Activated CD4-positive, alpha-beta T cell treated with anti-CD3 and anti-CD28 coated beads, Interleukin-2, amount 50 U/mL, for 16 hours (primary cell): Measurements from ENCODE around the gene TSPY8.
"Not testable (repeated sequence)": the region's sequence is repeated elsewhere in the genome, so short reads cannot be mapped to it uniquely, and the experiment has no call there.

Source experiments
- DNase-seq: peaks from one replicate; pipeline ENCODE4 v3.0.0-alpha.2; 2020

The TSPY8 gene, protein sequence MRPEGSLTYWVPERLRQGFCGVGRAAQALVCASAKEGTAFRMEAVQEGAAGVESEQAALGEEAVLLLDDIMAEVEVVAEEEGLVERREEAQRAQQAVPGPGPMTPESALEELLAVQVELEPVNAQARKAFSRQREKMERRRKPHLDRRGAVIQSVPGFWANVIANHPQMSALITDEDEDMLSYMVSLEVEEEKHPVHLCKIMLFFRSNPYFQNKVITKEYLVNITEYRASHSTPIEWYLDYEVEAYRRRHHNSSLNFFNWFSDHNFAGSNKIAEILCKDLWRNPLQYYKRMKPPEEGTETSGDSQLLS

DNA sequence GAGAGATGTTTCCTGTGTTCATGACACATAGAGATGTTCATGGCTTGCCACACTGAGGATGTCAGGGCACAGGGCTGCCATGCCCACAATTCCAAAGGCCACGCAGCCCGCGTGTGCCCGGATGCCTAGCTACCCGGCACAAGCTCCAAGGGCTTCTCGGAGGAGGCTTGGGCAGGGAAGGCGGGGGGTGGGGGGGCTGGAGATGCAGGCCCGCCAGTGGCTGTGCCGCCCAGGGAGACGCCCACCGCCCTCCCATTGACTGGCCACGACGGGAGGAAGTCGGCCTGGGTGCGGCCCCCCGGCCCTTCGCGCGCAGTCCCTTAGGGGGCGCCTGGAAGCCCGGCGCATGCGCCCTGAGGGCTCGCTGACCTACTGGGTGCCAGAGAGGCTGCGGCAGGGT is at the start of gene TSPY8:
TSPY8 (plus strand) TSS at position 301 of the 400 bp plus-strand sequence; CDS start at position 347, 46 bp downstream.
- DNase-seq = not testable (repeated sequence)

DNA sequence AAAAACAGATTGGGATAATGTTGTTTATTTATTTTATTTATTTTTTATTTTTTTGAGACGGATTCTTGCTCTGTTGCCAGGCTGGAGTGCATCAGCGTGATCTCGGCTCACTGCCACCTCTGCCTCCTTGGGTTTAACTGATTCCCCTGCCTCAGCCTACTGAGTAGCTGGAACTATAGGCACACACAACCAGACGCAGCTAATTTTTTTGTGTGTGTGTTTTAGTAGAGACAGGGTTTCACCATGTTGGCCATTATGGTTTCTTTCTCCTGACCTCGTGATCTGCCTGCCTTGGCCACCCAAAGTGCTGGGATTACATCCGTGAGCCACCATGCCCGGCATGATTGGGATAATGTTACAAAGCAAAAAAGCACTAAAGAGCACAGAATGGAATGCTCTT is 36.6 kb upstream of the TSPY8 start:
- no peak for DNase-seq

DNA sequence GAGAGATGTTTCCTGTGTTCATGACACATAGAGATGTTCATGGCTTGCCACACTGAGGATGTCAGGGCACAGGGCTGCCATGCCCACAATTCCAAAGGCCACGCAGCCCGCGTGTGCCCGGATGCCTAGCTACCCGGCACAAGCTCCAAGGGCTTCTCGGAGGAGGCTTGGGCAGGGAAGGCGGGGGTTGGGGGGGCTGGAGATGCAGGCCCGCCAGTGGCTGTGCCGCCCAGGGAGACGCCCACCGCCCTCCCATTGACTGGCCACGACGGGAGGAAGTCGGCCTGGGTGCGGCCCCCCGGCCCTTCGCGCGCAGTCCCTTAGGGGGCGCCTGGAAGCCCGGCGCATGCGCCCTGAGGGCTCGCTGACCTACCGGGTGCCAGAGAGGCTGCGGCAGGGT is 20.4 kb upstream of the TSPY8 start, which contains the start of gene TSPY4:
TSPY4 (plus strand) TSS at position 301 of the 400 bp plus-strand sequence; CDS start at position 347, 46 bp downstream.
- not testable (repeated sequence) for DNase-seq

DNA sequence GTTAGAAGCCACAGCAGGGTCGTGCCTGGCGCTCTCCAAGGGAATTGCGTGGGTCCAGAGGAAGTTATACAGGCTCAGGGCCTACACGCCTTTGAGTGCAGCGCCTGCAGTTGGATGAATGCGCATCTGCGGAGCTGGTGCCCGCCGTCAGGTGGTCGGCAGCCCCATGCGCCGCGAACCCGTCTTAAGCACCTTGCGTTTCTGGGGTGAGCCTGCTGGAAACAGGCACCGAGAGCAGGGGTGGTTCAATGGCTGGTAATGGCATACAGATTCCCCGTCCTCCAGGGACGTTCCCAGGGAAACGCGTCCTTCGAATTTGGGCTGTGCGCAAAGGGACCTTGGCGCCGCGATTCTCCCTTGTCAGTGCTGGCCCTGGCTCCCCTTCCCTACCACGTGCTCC is 38.9 kb downstream of the TSPY8 start:
- DNase-seq = not testable (repeated sequence)

DNA sequence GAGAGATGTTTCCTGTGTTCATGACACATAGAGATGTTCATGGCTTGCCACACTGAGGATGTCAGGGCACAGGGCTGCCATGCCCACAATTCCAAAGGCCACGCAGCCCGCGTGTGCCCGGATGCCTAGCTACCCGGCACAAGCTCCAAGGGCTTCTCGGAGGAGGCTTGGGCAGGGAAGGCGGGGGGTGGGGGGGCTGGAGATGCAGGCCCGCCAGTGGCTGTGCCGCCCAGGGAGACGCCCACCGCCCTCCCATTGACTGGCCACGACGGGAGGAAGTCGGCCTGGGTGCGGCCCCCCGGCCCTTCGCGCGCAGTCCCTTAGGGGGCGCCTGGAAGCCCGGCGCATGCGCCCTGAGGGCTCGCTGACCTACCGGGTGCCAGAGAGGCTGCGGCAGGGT is 40.5 kb downstream of the TSPY8 start, which contains the start of gene TSPY3:
TSPY3 (plus strand) TSS at position 301 of the 400 bp plus-strand sequence; CDS start at position 347, 46 bp downstream.
- DNase-seq = not testable (repeated sequence)
